ENCODE results near the gene TDRD10. TPM values are rescaled to one million over a fixed set of nuclear protein-coding genes. Genes with fewer than 3 reads are reported as not detected.
A peak's percentile ranks its signal among the peaks of the same experiment; 100 is the strongest.

Gene TDRD10
- total RNA-seq, 2 donors from 2014 or later: 0.52 to 2.6 TPM

DNA sequence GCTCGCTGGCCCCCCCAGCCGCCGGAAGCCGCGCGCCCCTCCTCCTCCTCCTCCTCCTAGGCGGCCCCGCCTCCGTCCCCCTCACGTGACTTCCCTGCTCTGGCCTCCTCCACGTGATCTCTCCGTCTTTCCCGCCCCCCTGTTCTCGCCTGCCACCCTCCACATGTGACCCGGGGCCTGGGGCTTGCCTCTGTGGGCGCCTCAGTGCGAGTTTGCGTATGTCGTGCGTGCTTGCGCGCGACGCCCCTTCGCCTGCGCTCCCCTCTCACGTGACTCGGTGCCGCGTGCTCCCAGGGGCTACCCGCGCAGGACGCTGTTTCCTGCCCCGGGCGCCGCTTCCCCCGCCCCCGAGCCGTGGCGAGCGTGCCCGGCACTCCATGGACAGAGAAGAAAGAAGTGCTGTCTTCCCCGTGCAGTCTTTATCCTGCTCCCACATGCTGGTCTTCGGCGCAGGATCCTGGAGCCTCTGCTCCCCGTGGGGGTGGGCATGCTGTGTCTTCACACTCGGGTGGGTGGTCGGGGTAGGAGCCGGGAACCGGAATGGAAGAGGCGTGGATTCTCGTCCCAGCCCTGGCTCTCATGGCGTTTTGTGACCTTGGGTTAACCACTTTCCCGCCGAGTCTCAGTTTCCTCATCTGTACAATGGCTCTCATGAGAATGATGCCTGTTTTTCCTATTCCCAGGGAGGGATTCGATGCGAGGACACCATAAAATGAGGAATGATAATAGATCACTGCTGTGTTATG, 56.9 kb downstream of the TDRD10 start:
- intact Hi-C loops (cut with DNase I): no loop called here
- Histone ChIP-seq H3K4me1 (peaks cover 30% of the 10 kb centered on the region), H3K27me3 (no peaks in the 10 kb centered on the region), H3K36me3 (replicated peaks in 1 of 2; ENCODE audit: insufficient read depth in 1 of 2, low read depth in 2 of 2) (peaks cover 16% of the 10 kb centered on the region in 2 donors), H3K9me3 (no peaks in the 10 kb centered on the region), H3K4me3 (peak overlapping the region in 1 of 2 donors; percentile 35), H3K27ac (peak overlapping the region; percentile 80 to 96 (median 92))
- ATAC-seq: peak; percentile 93
- TF ChIP-seq, protein P1, sequence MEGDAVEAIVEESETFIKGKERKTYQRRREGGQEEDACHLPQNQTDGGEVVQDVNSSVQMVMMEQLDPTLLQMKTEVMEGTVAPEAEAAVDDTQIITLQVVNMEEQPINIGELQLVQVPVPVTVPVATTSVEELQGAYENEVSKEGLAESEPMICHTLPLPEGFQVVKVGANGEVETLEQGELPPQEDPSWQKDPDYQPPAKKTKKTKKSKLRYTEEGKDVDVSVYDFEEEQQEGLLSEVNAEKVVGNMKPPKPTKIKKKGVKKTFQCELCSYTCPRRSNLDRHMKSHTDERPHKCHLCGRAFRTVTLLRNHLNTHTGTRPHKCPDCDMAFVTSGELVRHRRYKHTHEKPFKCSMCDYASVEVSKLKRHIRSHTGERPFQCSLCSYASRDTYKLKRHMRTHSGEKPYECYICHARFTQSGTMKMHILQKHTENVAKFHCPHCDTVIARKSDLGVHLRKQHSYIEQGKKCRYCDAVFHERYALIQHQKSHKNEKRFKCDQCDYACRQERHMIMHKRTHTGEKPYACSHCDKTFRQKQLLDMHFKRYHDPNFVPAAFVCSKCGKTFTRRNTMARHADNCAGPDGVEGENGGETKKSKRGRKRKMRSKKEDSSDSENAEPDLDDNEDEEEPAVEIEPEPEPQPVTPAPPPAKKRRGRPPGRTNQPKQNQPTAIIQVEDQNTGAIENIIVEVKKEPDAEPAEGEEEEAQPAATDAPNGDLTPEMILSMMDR (IDR thresholded peaks at IDR 0.05): peak in 1 of 7 experiments; percentile 29
- TF ChIP-seq POLR2A (IDR thresholded peaks at IDR 0.05): peak in 2 of 3 donors; percentile 66 to 67
- WGBS, 2 donors: 0 to 1% methylated on average over 21 to 55 of the region's 57 CpGs
- peak; percentile 99 to 100 (median 99) for DNase-seq

DNA sequence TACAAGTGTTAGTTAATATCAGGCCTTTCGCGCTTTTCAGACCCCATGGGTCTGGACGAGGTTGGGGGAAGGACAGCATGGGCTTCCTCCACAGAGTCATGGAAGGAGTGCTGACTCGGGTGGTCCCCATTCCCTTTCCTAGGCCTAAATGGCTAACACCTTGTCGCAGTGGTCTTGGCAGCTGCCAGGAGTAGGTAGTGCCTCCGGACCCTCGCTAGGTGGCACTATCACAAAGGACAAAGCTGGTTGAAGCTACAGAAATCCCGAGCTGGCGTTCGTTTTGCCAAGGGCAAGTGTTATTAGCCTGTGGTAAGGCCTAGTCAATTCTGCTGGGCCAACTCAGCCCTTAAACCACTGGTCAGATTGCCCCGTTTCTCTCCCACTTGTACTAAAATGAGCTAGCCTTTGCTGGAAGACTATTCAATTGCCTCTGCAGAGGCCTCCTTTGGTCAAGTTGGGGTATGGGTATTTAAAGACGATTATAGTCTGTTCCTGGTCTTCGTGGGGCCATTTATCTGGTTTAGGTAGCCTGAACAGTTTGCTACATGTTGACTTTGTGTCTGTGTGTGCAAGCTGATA, 57.5 kb downstream of the TDRD10 start:
- Histone ChIP-seq H3K27me3 (no peaks in the 10 kb centered on the region), H3K36me3 (replicated peaks in 1 of 2; ENCODE audit: insufficient read depth in 1 of 2, low read depth in 2 of 2) (peaks cover 9 to 10% of the 10 kb centered on the region in 2 donors), H3K9me3 (no peaks in the 10 kb centered on the region), H3K4me1 (peaks cover 30% of the 10 kb centered on the region), H3K27ac (peak overlapping the region; percentile 80 to 96 (median 92)), H3K4me3 (peak overlapping the region in 1 of 2 donors; percentile 35)
- peak; percentile 91 to 95 (median 94) for DNase-seq
- intact Hi-C loops (cut with DNase I): loop anchor here (10.0 kb wide), 1 partner anchor 325 kb away; no protein-coding TSS in a partner anchor
- TF ChIP-seq POLR2A (IDR thresholded peaks at IDR 0.05): no peak
- TF ChIP-seq, protein P1 (IDR thresholded peaks at IDR 0.05): peak; percentile 79 to 99 (median 97)
- peak; percentile 74 for ATAC-seq
- WGBS, 2 donors: 4 to 5% methylated on average over 8 to 13 of the region's 13 CpGs

DNA sequence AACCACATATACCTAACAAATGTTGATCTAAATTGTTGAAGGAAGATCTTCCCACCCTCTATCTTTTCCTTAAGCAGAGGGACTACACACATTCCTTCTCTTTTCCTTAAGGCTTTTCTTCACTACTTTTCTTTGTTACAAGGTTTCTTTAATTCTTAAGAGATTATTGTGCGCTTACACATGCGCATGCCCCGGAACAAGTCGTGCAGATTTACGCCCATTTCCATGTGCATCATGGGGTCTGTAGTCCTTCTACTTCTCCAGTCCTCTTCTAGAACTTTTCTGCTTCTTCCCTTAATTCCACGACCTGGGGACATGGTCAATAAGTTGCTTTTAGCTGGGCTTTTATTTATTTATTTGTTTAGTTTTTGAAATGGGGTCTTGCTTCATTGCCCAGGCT, 63.9 kb downstream of the TDRD10 start:
- Histone ChIP-seq H3K36me3 (replicated peaks in 1 of 2; ENCODE audit: insufficient read depth in 1 of 2, low read depth in 2 of 2) (no peaks in the 10 kb centered on the region), H3K27me3 (peaks cover 0 to 4% of the 10 kb centered on the region in 2 donors), H3K4me1 (peaks cover 11% of the 10 kb centered on the region), H3K4me3 (no peak overlapping the region), H3K9me3 (no peaks in the 10 kb centered on the region), H3K27ac (no peak overlapping the region)
- no peak for TF ChIP-seq POLR2A (IDR thresholded peaks at IDR 0.05)
- TF ChIP-seq, protein P1 (IDR thresholded peaks at IDR 0.05): no peak
- DNase-seq (no peak), ATAC-seq (no peak)
- WGBS, 2 donors: 73 to 82% methylated on average over 6 of the region's 6 CpGs
- intact Hi-C loops (cut with DNase I): loop anchor here (10.0 kb wide), 1 partner anchor 319 kb away; no protein-coding TSS in a partner anchor

DNA sequence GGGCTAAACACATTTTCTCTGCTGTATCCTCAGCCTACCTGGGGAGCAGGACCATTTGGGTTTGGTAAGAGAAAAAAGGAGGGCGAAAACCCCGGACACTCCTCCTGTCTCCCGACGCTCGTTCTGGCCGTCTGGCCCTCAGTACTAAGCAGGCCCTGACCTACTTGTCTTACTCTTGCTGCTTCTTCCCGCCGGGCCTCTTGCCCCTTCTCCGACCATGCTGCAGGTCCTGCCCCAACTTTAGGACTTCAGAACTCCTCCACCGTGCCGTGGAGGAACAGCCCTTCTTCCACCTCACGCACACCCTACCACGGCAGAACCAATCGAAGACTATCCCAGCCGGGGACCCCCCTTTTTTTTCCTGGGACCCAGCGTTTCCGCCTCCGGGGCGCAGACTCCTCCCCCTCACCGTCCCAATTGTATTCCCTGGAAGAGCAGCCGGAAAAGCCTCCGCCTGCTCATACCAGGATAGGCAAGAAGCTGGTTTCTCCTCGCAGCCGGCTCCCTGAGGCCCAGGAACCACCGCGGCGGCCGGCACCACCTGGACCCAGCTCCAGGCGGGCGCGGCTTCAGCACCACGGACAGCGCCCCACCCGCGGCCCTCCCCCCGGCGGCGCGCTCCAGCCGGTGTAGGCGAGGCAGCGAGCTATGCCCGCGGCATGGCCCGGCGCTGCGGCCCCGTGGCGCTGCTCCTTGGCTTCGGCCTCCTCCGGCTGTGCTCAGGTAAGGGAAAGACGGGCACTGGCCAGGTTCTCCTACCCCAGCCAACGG, 65.6 kb downstream of the TDRD10 start, which contains the start of gene CHRNB2:
CHRNB2 (plus strand) TSS at position 393 of the 771 bp plus-strand sequence; CDS start at position 660, 267 bp downstream.
- intact Hi-C loops (cut with DNase I): loop anchor here (10.0 kb wide), 1 partner anchor 317 kb away; no protein-coding TSS in a partner anchor
- H3K4me1 ChIP-seq: peaks cover 11% of the 10 kb centered on the region

More for the DNA sequence above, 65.6 kb downstream of the TDRD10 start, which contains the start of gene CHRNB2:
- no peak within 1 kb of the TSS for H3K4me3 ChIP-seq
- WGBS, 2 donors: 3 to 11% methylated on average over 22 to 53 of the region's 53 CpGs
- no peaks in the 10 kb centered on the region for H3K9me3 ChIP-seq
- H3K36me3 ChIP-seq (replicated peaks in 1 of 2; ENCODE audit: insufficient read depth in 1 of 2, low read depth in 2 of 2): no peaks in the 10 kb centered on the region
- H3K27me3 ChIP-seq: peaks cover 0 to 4% of the 10 kb centered on the region in 2 donors
- TF ChIP-seq, protein P1 (IDR thresholded peaks at IDR 0.05): peak in 2 of 7 experiments; percentile 23 to 33
- TF ChIP-seq POLR2A (IDR thresholded peaks at IDR 0.05): no peak
- peak; percentile 97 for ATAC-seq
- H3K27ac ChIP-seq: peak within 1 kb of the TSS in 1 of 4 donors; percentile 10
- peak; percentile 73 to 82 (median 78) for DNase-seq

Measured in body of pancreas (tissue), 4 donors.